Measurements from ENCODE around the gene ANXA2.

Gene ANXA2

GRCh38 chr15:60346077-60346476 lies 51.7 kb downstream of the ANXA2 start:
- no peak overlapping the region for H3K4me3 ChIP-seq (ENCODE audit: low read length)
- no peak for DNase-seq (ENCODE audit: low read depth)
- no peak for TF ChIP-seq CTCF (IDR thresholded peaks at IDR 0.05; ENCODE audit: insufficient read depth, low read depth, low read length, missing control alignments)

GRCh38 chr15:60345598-60345997 lies 52.2 kb downstream of the ANXA2 start:
- no peak for DNase-seq (ENCODE audit: low read depth)

GRCh38 chr15:60344987-60345386 lies 52.8 kb downstream of the ANXA2 start:
- no peak for TF ChIP-seq CTCF (IDR thresholded peaks at IDR 0.05; ENCODE audit: insufficient read depth, low read depth, low read length, missing control alignments)
- DNase-seq (ENCODE audit: low read depth) = peak; percentile 65
- H3K4me3 ChIP-seq (ENCODE audit: low read length) = no peak overlapping the region

More at GRCh38 chr15:60345598-60345997, 52.2 kb downstream of the ANXA2 start:
- no peak overlapping the region for H3K4me3 ChIP-seq (ENCODE audit: low read length)
- no peak for TF ChIP-seq CTCF (IDR thresholded peaks at IDR 0.05; ENCODE audit: insufficient read depth, low read depth, low read length, missing control alignments)

- no peak overlapping the region for H3K4me3 ChIP-seq (ENCODE audit: low read length)
- no peak for TF ChIP-seq CTCF (IDR thresholded peaks at IDR 0.05; ENCODE audit: insufficient read depth, low read depth, low read length, missing control alignments)
- DNase-seq (ENCODE audit: low read depth) = no peak
Observed at GRCh38 chr15:60344461-60344860, 53.3 kb downstream of the ANXA2 start.

- peak; percentile 50 for DNase-seq (ENCODE audit: low read depth)
- no peak overlapping the region for H3K4me3 ChIP-seq (ENCODE audit: low read length)
- no peak for TF ChIP-seq CTCF (IDR thresholded peaks at IDR 0.05; ENCODE audit: insufficient read depth, low read depth, low read length, missing control alignments)
Observed at GRCh38 chr15:60343221-60343970, 54.4 kb downstream of the ANXA2 start.

GRCh38 chr15:60340207-60340921 lies 57.4 kb downstream of the ANXA2 start:
- TF ChIP-seq CTCF (IDR thresholded peaks at IDR 0.05; ENCODE audit: insufficient read depth, low read depth, low read length, missing control alignments) = no peak
- DNase-seq (ENCODE audit: low read depth) = peak; percentile 70
- H3K4me3 ChIP-seq (ENCODE audit: low read length) = no peak overlapping the region
